Neural cell (in vitro differentiated cells): ENCODE results near the gene VPS13C.

Experiments
- CTCF ChIP-seq: fragments of 450-650 bp; IDR thresholded peaks from 2 replicates; pipeline ENCODE4 v1.5.1; 2014; ENCODE audit warnings: antibody characterized with exemption, mild to moderate bottlenecking, moderate library complexity; ENCODE audit not compliant: poor library complexity, severe bottlenecking
- EP300 ChIP-seq: fragments of 450-650 bp; conservative IDR thresholded peaks from 2 replicates; pipeline ENCODE4 v1.6.1; 2014; ENCODE audit warnings: antibody characterized with exemption, mild to moderate bottlenecking, moderate library complexity; ENCODE audit not compliant: poor library complexity, severe bottlenecking
- EZH2 ChIP-seq: fragments of 200-600, 300-800 bp; shearing (Covaris generic), sonication (generic); IDR thresholded peaks from 2 replicates; pipeline ENCODE4 v1.6.1; 2014; ENCODE audit warnings: antibody characterized with exemption, low read length, borderline replicate concordance, mild to moderate bottlenecking; ENCODE audit not compliant: insufficient read depth, poor library complexity, severe bottlenecking
- MXI1 ChIP-seq: fragments of 450-650 bp; conservative IDR thresholded peaks from 2 replicates; pipeline ENCODE4 v1.6.1; 2014; ENCODE audit warnings: antibody characterized with exemption, mild to moderate bottlenecking; ENCODE audit not compliant: poor library complexity, severe bottlenecking
- POLR2AphosphoS5 ChIP-seq: IDR thresholded peaks from 2 replicates; pipeline ENCODE4 v1.6.1; 2012
- RAD21 ChIP-seq: fragments of 450-650 bp; conservative IDR thresholded peaks from 2 replicates; pipeline ENCODE4 v1.6.1; 2014; ENCODE audit warnings: antibody characterized with exemption, mild to moderate bottlenecking, moderate library complexity
- REST ChIP-seq: IDR thresholded peaks from 2 replicates; pipeline ENCODE4 v1.6.1; 2012; ENCODE audit warnings: borderline replicate concordance
- SMC3 ChIP-seq: fragments of 450-650 bp; conservative IDR thresholded peaks from 2 replicates; pipeline ENCODE4 v1.6.1; 2014; ENCODE audit warnings: antibody characterized with exemption, mild to moderate bottlenecking, moderate library complexity; ENCODE audit not compliant: poor library complexity
- TAF1 ChIP-seq: IDR thresholded peaks from 2 replicates; pipeline ENCODE4 v1.6.1; 2012; ENCODE audit warnings: low read depth

- TF ChIP-seq CTCF, result no peak
- TF ChIP-seq REST, result no peak
- TF ChIP-seq EZH2, result no peak
- TF ChIP-seq EP300, result no peak
- TF ChIP-seq POLR2AphosphoS5, result no peak
- no peak for TF ChIP-seq SMC3
- no peak for TF ChIP-seq RAD21
- no peak for TF ChIP-seq MXI1
- TF ChIP-seq TAF1, result no peak
These were observed 28.1 kb upstream of the VPS13C start for GRCh38 chr15:62088353-62088693.
